C4-2B (cell line): Measurements from ENCODE around the gene LHB.

Experiments used
- ZFX ChIP-seq: fragments of 450-650 bp; IDR thresholded peaks from 2 replicates; pipeline ENCODE4 v1.6.1; 2017
- TF ChIP-seq, protein P1 (sequence below): fragments of 450-650 bp; conservative IDR thresholded peaks from 2 replicates; pipeline ENCODE4 v1.5.1; 2017; ENCODE audit warnings: mild to moderate bottlenecking

DNA sequence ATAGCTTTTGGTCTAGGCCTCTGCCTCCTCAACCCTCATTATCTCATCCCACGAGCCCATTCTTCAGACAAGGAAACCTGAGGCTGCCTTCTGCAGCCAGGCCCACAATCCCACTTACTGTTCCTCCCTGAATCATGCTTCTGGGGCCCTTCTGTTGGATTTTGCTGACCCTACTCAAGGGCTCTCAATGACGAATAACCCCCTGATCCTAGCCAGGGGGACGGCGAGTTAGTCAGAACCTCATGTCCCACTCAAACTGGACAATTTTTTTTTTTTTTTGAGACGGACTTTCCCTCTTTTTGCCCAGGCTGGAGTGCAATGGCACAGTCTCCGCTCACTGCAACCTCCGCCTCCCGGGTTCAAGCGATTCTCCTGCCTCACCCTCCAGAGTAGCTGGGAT, 5.2 kb upstream of the LHB start:
- TF ChIP-seq, protein P1, sequence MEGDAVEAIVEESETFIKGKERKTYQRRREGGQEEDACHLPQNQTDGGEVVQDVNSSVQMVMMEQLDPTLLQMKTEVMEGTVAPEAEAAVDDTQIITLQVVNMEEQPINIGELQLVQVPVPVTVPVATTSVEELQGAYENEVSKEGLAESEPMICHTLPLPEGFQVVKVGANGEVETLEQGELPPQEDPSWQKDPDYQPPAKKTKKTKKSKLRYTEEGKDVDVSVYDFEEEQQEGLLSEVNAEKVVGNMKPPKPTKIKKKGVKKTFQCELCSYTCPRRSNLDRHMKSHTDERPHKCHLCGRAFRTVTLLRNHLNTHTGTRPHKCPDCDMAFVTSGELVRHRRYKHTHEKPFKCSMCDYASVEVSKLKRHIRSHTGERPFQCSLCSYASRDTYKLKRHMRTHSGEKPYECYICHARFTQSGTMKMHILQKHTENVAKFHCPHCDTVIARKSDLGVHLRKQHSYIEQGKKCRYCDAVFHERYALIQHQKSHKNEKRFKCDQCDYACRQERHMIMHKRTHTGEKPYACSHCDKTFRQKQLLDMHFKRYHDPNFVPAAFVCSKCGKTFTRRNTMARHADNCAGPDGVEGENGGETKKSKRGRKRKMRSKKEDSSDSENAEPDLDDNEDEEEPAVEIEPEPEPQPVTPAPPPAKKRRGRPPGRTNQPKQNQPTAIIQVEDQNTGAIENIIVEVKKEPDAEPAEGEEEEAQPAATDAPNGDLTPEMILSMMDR, result no peak
- TF ChIP-seq ZFX, result no peak
